NCI-H187 (cell line): ENCODE data around the gene OR5M3.

Experiments used
- DNase-seq, 2 experiments: peaks; one replicate each; lab custom pipeline; 2025; lab: John Stamatoyannopoulos, UW

The OR5M3 gene

DNA sequence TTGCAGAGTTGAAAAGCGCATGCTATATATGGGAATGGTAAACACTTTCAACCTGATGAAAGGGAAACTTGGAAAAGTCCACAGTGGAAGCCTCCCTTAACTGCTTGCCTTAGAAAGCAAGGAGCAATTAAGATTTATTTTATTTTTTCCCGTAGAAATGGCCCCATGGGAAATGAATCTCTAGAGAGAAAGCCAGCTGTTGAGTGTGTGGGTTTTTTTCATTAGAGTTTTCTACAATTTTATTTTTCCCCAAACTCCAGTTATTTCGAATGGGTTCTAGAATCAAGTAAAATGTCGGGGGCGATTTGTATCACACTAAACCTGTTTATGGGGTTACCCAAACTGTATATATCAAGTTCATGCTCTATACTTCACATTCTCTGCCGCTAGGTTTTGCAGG lies at the start of gene OR5M3:
OR5M3 (minus strand) TSS at position 101 of the 400 bp plus-strand sequence. CDS start 2,855 bp downstream, outside the sequence.
- no peak for DNase-seq

DNA sequence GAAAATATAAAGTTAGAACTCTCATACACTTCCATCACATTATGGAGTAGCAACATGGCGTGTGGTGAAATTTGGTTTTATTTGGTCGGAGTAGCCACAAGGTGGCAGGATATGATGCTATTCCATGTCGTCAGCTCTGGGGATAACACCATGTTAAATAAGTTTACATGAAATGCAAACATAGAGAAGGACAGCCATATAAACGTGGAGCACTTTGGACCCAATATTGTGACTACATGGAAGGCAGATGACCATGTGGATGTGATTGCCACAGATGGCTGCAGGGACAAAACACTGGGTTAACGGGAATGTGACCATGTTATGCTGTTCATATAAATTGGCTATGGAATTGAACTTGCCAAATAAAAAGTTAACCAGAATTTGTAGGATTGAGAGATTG lies 48.9 kb upstream of the OR5M3 start:
- DNase-seq = no peak

DNA sequence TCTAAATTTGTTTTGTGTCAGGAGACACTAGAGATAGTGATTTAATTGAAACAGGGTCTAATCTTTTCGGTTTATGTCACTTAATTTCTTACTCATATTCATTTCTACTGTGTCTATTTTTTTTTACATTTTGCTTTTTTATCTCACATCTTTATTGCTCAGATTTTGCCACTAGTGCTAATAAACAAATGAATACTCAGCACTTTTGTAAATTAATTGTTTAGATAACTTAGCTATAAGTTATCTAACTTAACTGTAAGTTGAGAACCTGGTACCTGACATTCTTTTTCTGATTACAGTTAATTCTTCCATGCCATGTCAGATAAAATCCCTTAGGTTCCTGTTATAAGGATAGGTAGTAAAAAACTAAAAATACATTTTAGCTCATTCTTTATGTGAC lies 40.1 kb upstream of the OR5M3 start:
- no peak for DNase-seq

DNA sequence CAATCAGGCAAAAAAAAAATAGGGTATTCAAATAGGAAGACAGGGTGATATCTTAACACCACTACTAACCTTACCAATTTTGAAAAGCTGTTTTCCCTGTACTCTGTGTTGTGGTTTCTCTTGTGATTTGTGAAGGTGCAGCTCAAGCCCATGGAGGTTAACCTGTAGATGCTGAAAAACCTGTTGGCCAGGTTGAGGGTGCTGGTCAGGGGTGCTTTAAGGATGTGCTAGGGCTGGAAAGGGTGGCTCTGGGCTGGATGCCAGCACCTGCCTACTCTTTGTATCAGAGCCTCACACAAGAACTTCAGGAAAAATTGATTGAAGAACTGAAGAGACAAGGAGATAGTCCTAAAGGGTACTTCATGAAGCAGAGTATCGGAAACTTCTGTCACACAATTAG lies 36.3 kb upstream of the OR5M3 start:
- no peak for DNase-seq

DNA sequence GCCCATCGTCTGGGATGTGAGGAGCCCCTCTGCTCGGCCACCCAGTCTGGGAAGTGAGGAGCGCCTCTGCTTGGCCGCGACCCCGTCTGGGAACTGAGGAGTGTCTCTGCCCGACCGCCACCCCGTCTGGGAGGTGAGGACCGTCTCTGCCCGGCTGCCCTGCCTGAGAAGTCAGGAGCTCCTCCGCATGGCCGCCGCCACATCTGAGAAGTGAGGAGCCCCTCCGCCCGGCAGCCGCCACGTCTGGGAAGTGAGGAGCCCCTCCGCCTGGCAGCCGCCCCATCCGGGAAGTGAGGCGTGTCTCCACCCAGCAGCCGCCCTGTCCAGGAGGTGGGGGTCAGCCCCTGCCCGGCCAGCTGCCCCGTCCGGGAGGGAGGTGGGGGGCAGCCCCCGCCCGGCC lies 23.9 kb upstream of the OR5M3 start:
- DNase-seq = no peak

DNA sequence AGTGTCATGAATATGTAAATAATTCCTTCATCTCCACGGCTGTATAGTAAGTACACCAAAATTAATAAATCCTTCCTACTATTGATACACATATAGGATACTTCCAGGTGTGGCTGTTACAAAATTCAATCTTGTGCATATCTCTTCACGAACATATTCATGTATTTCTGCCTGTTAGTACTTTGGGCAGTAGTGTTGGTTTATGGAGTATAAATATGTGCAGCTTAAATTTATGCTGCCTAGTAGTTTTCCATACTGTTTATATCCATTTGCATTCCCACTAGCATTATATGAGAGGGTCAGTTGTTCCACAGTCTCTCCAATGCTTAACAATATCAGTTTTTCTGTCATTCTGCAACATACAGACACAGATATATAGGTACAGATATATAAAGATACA lies 22.0 kb upstream of the OR5M3 start:
- no peak for DNase-seq

DNA sequence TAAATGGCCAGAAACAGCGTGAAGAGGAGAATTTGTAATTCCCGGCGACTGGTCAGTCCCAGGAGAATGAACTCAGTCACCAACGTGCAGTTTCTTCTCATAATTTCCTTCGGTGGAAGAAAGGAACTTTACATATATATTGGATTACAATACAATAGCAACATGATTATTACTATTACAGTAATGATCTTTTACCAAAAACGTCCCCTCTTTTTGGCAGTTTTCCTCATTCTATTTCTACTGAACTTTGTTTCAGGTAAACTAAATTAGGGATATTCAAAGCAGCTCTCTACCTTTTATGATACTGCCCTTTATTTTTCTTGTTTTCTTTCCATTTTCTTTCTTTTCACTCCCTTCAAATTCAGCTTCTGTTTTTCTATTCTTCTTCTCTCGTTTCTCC lies 18.1 kb upstream of the OR5M3 start, which contains the start of gene OR5M8:
OR5M8 (minus strand) TSS at position 101 of the 400 bp plus-strand sequence; CDS start at position 101, 0 bp downstream.
- no peak for DNase-seq

DNA sequence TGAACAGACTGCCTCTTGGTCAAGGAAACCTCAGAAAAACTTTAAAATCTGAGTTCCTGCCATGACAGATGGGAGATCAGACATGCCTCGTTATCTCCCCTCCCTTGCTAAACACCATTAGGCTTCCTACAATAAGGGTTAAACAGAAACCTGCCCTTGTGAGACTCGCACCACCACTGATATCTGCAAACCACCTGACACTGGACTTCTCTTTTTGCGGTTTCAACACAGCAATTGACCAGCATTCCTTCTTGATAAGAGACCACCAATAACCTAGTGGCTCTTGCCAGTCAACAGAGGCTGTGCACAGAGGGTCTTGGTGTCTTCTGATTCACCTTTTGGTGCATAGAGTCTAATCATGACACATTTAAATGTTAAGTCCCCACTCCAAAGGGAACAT lies 13.6 kb upstream of the OR5M3 start:
- no peak for DNase-seq

DNA sequence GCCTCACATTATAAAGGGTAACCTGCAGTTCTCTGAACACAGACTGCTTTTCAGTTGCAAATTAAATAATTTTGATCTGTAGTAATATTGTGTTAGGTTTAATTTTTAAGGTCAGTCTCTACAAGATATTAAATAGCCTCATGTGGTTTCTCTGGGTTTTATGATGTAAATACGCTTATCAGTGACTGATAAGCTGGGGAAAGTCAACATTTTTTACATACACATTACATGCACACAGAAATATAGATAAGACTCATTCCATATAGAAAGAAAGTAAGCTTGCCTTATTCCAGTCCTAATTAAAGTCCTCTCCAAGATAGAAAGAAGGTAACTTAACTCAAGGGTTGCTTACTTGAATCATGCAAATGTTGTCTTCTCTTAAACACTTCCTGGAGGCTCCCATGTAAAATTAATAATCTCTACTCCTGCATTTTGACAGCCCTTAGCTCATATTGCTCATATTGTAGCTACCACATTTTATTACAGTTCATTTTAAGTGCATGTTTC lies 1.6 kb upstream of the OR5M3 start:
- DNase-seq = no peak

DNA sequence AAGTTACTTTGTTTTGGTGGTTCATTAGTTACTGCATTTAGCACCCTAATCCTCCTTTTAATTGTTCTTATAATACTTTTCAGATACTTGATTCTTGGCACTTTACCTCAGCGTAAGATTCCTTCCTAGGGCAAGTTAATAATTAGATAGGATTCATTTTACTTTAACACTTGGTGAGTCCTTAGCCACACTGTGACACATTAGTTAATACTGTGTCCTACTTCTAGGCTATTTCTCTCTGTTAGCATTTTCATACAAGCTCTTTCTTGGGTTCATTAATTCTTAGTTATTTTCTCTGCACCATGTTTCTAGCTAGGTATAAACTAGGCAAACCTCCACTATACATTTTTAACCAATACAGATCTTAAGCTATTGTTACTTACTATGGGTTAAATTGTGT lies 16.1 kb downstream of the OR5M3 start:
- DNase-seq = no peak

DNA sequence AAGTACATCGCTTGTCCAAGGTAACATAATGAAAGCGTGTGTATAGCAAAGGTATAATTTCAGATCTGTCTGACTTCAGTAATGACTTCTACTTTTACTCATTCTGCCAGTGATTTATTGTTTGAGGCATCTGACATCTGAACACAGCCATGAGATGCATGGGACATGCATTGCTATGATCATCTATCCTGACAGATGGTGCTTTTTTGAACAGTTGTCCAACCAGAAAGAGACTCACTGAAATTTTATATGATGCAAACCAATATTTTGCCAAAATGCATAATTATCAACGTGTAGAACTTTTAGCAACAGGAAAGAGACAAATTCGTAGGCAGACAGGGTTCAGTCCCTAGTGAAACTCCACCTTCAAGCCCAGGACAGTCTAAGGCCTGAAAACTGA lies 19.6 kb downstream of the OR5M3 start:
- no peak for DNase-seq
